HUDEP-2 (cell line): Measurements from ENCODE around the gene INF2.
"Not testable (repeated sequence)": the region's sequence is repeated elsewhere in the genome, so short reads cannot be mapped to it uniquely, and the experiment has no call there.

ENCODE experiments used
- DNase-seq, 76 experiments: peaks; one replicate each; lab custom pipeline; 2025; ENCODE audit not compliant: unreplicated experiment in 76 of 76; lab: John Stamatoyannopoulos, UW

Gene INF2

DNA sequence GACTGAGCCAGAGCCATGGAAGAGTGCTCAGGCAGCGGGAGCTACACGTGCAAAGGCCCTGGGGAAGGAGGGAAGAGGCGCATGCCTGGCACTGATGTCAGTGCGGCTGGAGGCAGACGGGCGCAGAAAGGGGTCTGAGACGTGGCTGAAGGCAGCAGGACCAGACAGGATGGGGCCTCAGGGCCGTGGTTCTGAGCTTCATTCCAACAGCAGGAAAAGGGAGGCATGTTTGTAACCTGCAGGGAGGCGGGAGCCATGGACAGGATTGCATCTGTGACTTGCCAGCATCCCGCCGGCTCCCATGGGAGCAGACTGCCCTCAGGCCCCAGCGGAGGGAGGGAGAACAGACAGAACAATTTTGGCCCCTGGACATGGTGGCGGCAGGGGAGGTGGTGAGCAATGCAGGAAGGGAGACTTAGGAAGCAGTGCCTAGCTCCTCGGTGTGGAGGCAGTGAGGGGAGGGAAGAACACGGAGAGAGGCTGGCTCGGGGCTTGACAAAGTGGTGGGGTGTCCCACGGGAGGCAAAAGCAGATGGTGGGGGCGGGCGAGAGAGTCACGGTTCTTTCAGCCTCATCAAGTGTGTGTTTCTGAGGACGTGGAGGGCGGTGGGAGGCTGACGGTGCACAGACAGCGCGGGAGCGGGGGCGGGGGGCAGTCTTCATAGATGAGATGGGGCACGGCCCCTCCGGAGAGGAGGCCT lies 33.3 kb upstream of the INF2 start:
- DNase-seq = no peak

DNA sequence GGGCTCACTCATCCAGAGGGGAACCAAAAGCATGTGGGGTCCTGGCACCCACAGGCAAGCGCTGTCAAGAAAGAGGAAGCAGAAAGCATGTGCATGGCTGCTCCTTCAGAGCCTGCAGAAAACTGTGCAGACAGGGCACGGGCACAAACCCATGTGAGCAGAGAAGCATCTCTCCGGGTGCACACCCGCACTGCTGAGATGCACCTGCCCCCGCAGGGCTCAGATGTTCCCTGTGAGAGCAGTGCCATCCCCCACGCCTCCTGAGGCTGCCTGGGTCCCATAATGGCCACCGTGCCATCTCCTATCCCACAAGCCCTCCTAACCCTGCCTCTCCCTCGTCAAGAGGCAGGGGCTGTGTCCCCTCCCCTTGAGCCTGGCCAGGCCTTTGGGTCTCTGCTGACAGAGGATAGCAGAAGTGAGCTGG lies 32.3 kb upstream of the INF2 start:
- no peak for DNase-seq

DNA sequence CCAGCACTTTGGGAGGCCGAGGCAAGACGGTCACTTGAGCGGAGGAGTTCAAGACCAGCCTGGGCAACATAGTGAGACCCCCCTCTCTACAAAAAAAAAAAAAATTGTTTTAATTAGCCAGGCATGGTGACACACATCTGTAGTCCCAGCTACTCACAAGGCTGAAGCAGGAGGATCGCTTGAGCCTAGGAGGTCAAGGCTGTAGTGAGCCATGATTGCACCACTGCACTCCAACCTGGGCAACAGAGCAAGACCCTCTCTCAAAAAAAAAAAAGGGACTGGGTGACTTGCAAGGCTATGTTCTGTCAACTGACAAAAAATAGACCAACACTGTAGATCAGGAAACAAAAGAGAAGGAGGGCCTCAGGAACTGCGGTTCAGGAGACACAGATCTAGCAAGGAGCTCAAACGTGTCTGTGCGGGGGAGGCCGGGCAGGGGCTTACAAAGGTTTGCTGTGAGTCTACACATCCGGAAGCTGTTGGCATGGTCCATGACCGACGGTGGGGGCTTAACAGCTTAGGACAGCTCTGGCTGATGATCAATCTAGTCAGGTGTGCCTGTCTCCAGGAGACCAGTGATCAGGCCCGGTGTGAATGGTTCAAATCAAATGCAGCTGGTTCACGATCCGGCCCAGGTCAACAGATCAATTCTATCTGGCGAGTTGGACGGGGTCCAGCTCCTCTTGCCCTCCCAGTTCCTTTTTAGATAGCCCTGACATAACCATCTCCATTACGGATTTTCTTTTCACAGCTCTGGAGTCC lies 31.7 kb upstream of the INF2 start:
- DNase-seq = no peak

DNA sequence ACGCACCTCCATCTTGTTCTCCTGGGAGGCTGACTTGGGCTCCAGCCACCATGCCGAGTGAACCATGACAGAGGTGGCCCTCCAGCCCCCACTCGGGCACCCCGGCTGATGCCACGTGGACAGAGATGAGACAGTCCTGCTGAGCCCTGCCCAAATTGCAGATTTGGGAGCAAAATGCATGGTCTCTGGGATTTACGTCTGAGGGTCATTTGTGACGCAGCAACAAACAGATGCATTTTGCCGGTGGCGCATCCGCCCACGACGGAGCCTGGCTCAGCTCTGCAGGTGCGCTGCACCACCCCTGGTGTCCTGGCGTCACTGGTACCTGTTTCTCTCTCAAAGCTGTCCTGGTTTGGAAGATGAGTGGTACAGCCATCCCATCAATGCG lies 31.1 kb upstream of the INF2 start:
- no peak for DNase-seq

DNA sequence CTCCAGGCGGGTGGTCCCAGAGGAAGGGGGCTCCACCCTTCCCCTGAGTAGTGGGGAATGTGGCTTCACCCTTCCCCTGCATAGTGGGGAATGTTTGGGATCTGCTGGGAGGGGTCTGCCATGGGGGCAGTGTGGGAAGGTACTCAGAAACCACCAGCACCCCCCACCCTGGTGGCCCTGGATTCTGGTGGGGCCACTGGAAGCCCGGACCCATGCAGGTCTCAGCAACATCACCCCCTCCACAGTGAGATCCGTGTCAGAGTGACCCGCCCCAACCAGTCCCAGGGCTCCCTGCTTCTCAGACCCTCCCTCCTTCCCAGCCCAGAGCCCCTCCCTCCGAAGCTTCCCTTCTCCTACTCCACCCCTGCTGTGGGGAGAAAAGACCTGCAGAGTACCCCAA lies 30.3 kb upstream of the INF2 start:
- no peak for DNase-seq

DNA sequence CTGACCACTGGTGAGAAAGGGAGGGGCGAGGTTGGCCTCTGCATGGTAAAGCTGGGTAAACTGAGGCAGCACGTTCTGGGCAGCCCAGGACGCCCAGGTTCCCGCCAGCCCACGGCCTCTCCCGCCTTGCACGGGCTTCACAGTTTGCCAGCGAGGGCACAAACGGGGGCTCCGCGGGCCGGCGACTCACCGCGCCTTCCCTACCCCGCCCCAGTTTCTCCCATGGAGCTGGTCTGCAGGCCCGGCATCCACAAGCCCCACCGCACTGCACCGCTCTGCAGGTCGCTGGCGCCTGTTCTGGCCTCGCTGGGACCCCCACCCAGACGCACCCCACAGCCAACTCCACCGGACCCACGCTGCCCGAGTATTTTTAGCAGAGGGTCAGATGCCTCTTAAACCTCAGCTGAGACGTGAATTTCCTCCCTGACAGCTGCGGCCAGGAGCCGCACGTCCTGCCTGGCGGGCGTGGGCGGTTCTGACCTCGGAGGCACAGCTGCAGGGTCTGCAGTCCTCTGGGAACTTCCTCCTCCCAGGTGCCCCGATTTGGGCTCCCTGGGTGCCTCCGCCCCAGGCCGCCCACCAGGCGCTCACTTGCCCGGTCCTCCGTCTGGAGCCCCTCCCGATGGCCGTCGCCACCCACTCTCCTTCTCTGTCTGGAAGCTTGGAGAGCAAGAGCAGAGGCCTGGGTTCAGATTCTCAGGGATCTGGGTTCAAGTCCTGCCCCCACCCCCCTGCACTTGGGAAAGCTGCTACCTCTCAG lies 29.5 kb upstream of the INF2 start:
- DNase-seq = no peak

DNA sequence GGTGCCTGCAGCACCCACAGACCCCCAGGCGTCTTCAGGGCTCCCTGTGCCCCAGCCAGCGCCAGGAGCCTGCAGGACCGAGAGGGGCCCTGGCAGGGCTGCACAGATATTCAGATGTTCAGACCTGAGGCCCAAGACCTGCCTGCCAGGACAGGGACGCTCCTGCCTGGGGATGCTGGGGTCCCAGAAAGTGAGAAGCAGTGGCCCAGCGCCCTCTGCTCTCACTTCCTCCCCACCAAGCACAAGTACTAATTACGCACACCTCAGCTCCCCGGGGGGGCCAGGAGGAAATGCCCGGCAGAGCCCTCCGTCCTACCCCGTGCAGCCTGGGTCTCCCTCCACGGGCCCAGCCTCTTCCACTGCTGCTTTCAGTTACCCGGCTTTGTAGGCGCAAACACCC lies 28.8 kb upstream of the INF2 start:
- no peak for DNase-seq

DNA sequence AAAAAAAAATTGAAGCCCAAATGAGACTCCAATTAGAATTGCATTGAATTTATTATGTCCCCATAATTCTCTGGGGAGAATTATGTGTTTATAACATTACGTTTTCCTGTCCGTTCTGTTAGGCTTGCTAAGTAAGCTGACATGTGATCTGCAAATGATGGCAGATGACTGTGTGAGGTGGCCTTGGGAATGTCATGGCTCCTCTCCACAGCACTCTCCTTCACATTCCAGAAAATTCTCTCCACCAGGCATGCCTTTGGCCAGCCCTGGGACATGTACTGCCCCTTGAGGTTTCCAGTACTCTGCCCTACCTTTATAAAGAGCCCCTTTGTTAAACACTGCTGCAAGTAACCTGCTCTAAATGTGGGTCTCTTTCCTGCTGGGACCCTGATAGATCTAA lies 28.3 kb upstream of the INF2 start:
- DNase-seq = no peak

DNA sequence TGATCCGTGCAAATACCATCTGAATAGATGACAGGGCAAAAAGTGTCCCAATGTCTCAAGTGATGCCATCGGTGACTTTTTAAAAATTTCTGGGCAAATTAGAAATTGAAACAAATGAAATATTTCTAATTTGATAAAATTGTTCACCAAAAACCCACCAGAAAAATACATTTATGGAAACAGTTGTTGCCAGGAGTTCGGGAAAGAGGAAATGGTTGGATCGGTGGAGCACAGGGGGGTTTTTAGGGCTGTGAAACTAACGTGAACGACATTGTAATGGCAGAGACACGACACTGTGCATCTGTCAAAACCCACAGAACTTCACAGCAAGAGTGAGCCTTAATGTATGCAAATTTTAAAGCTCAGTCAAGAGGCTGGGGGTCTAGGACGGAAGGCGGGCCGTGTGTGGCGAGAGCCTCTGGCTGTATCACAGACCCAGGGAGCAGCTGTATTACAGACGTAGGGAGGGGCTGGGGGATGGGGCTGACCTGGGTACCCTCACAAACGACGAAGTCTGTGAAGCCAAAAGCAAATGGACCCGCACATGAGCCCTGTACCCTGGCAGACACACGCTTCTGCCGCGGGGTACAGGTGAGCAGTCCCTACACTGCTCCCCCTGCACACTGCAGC lies 27.8 kb upstream of the INF2 start:
- not testable (repeated sequence) for DNase-seq

DNA sequence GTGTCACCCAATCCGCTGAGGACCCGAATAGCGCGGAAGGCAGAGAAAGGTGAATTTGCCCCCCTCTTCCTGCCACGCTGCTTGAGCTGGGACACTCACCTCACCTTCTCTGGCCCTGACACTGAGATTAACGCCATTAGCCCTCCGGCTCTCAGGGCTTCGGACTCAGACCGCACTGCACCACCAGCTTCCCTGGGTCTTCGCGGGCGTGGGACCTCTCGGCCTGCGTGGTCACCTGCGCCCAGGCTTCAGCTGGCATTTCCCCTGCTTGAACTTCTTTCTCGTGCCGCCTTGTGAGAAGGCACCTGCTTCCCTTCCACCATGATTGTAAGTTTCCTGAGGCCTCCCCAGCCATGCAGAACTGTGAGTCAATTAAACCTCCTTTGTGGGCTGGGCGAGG lies 26.9 kb upstream of the INF2 start:
- DNase-seq = not testable (repeated sequence)

DNA sequence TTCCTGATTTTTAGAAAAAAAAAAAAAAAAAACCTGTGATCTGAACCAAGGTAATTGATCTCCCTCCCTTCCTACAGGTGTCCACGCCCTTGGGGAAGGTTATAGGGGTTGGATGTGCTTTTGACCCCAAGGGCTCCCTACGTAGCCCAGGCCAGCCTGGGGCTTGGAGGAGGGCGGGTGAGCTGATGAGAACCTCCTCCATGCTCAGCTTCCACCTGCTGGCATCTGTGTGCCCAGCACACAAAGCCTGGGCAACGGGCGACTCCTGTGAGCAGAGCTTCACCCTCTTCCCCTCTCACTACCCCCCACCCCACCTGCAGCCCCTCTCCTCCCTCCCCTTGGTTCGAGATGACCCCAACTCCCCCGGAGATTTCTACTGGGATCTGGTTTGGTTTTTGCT lies 25.3 kb upstream of the INF2 start:
- DNase-seq = no peak

DNA sequence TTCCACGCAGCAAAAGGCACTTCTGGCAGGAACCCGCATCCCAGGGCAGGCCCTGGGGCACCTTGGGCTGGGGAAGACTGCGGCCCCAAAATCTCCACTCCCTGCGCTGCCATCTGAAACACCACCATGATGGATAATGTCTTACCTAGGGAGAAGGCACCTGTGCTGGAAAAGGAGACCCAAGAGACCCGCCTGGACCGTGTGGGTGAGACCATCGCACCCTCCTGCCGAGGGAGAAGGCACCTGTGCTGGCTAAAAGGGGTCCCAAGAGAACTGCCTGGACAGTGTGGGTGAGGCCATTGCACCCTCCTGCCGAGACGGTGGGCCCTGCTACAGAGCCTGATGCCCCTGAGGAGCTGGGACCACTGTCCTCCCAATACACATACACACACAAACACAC lies 24.8 kb upstream of the INF2 start:
- no peak for DNase-seq

DNA sequence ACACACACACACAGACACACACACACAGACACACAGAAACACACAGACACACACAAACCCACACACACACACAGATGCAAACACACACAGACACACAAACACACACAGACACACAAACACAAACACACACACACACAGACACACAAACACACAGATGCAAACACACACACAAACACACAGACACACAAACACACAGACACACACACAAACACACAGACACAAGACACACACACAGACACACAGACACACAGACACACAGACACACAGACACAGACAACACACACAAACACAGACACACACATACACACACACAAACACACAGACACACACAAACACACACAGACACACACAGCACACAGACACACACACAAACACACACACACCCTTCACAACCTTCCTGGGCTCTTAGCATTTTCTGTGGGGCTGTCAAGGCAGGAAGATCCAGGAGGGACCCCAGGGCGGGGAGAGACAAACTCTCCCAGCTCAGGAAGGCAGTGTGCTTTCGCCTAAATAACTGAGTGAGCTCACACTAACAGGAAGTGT lies 24.2 kb upstream of the INF2 start:
- DNase-seq = no peak

DNA sequence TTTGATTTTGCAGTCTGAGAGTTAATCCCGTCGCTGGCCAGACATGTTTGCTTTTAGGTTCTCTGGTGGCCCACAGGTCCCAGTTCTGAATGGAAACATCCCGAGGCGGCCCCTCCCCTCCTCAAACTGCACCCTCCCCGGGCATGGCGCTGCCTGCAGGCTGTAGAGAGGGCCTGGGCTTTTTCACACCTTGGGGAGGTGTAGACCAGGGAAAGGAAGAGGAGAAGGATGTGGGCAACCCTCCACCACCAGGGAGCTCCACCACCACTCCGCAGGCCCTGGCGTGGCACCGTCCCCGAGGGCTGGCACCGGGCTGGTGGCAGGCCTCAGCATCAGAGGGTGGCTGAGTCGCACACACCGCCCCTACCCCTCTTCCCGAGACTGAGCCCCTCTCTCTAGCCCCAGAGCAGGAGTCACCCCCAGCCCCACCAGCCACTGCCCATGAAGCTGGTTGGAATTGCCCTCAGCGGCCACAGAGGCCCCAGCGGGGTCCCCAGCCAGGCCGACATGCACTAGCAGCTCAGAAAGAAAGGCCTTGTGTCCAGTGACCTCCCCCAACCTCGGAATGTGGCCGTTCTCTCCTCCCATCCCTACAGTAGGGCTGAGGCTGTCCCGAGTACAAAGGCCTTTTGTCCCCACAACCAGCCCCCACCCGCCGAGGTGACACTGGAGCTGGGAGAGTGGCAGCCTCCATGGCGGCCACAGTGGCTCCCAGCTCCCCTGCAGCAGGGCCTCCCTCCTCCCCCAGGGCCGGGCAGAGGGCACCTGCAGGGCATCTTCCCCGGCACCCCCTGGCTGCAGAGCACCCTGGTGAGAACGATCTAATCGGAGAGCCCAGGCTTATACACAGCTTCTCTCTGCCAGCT lies 23.5 kb upstream of the INF2 start:
- DNase-seq = peak in 18 of 76 experiments; percentile 7 to 39 (median 14)

DNA sequence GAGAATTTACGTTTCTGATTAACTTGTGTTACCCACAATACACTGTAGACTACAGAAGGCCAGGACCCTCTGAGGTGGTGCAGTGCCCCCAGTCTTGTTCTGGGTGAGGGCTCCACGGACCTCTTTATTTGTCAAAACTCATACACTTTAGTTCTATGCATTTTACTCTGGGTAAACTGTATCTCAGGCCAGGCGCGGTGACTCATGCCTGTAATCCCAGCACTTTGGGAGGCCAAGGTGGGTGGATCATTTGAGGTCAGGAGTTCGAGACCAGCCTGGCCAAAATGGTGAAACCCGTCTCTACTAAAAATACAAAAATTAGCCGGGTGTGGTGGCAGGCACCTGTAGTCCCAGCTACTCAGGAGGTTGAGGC lies 22.9 kb upstream of the INF2 start:
- not testable (repeated sequence) for DNase-seq

DNA sequence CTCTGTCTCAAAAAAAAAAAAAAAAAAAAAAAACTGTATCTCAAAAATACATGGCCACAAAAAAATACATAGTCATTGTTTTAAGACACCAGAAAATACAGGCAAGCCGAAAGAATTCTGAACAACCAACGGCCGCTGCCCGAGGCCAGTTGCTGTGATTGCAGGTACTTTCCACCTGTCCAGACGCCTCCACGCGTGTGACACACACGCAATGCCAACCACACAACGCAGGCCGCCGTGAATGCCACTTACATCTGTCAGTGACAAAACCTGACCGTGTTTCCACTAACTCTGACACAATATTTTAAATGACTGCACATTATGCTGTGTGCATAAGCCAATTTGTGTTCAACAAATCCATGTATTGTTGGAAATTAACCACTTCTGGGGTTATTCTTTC lies 22.4 kb upstream of the INF2 start:
- DNase-seq = no peak

DNA sequence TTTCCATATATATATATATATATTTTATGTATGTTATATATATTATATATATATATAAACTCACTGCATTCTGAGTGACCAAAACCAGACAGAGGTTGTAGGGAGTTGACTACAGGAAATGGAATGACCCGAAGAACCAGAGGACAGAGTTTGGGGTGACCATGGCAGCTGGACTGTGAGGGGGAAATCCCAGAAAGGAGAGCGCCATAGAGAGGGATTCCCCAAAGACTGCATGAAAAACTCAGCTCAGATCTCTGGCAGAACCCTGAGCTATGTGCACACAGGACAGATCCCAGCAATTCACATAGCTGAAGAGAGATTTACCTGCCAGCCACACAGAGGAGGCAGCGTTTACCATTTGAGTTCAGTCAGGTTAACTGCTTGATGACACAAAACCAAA lies 19.7 kb upstream of the INF2 start:
- no peak for DNase-seq

DNA sequence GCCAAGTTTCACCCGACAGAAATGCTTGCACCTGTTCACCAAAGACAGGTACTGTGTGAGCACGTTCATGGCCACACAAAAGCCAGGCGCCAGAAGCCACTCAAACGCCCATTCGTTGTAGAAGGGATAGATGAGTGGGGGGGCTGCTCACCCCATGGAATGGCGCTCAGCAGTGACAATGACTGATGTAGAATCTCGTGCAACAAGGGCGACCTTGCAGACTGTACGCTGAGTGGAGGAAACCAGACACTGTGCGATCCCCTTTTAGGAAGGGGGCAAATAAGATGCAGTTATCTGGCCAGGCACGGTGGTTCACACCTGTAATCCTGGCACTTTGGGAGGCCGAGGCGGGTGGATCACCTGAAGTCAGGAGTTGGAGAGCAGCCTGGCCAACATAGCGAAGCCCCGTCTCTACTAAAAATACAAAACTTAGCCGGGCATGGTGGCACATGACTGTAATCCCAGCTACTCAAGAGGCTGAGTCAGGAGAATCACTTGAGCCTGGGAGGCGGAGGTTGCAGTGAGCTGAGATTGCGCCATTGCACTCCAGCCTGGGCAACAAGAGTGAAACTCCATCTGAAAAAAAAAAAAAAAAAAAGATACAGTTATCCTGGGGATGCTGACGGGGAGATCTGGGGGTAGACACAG lies 18.0 kb upstream of the INF2 start:
- not testable (repeated sequence) for DNase-seq

DNA sequence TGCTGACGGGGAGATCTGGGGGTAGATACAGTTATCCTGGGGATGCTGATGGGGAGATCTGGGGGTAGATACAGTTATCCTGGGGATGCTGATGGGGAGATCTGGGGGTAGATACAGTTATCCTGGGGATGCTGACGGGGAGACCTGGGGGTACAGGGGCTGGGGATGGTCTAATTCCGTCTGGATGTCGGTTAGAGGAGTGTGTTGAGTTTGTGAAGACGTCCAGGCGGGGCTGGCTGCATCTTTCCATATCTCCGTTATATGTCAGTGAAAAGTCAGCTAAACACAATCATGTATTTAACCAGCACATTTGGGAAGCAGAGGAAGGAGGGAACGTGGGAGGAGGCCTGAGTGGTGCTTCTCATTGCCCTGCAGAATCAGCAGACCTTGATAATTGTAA lies 17.3 kb upstream of the INF2 start:
- not testable (repeated sequence) for DNase-seq

DNA sequence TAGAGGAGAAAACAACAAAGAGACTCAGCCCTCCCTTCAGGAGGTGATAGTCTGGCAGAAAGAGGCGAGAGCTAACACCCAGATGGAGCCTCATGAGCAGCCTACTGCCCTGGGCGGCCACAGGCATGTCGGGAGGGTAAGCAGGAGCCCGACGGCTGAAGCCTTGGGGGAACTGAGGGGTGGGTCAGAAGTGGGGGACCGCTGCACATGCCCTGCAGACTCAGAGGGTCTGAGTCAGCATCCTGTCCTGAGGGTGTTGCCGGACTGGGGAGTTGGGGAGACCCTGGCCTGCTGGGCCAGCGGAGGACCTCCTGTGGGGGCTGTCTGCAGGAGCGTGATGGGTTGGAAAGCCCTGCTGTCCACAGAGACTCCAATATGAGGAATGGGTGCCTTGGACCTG lies 15.9 kb upstream of the INF2 start:
- DNase-seq = no peak
